ENCODE results near the gene EXOC6B.

GRCh38 chr2:72734432-72734831, 91.4 kb downstream of the EXOC6B start:
- TF ChIP-seq, protein P1, sequence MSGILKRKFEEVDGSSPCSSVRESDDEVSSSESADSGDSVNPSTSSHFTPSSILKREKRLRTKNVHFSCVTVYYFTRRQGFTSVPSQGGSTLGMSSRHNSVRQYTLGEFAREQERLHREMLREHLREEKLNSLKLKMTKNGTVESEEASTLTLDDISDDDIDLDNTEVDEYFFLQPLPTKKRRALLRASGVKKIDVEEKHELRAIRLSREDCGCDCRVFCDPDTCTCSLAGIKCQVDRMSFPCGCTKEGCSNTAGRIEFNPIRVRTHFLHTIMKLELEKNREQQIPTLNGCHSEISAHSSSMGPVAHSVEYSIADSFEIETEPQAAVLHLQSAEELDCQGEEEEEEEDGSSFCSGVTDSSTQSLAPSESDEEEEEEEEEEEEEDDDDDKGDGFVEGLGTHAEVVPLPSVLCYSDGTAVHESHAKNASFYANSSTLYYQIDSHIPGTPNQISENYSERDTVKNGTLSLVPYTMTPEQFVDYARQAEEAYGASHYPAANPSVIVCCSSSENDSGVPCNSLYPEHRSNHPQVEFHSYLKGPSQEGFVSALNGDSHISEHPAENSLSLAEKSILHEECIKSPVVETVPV (CRISPR knock-in tag; IDR thresholded peaks at IDR 0.05) = no peak
- TF ChIP-seq ESRRG (CRISPR knock-in tag; IDR thresholded peaks at IDR 0.05) (no peak), OSR1 (CRISPR knock-in tag; IDR thresholded peaks at IDR 0.05) (no peak), ZFP30 (CRISPR knock-in tag; IDR thresholded peaks at IDR 0.05) (no peak), GLIS3 (CRISPR knock-in tag; IDR thresholded peaks at IDR 0.05) (no peak), TCF4 (CRISPR knock-in tag; IDR thresholded peaks at IDR 0.05; ENCODE audit: borderline replicate concordance) (no peak), RARB (CRISPR knock-in tag; IDR thresholded peaks at IDR 0.05) (no peak), ARNTL (CRISPR knock-in tag; IDR thresholded peaks at IDR 0.05; ENCODE audit: borderline replicate concordance, low read depth) (no peak), ZFP3 (CRISPR knock-in tag; IDR thresholded peaks at IDR 0.05) (no peak)
- TF ChIP-seq, protein P2, sequence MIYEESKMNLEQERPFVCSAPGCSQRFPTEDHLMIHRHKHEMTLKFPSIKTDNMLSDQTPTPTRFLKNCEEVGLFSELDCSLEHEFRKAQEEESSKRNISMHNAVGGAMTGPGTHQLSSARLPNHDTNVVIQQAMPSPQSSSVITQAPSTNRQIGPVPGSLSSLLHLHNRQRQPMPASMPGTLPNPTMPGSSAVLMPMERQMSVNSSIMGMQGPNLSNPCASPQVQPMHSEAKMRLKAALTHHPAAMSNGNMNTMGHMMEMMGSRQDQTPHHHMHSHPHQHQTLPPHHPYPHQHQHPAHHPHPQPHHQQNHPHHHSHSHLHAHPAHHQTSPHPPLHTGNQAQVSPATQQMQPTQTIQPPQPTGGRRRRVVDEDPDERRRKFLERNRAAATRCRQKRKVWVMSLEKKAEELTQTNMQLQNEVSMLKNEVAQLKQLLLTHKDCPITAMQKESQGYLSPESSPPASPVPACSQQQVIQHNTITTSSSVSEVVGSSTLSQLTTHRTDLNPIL (CRISPR knock-in tag; IDR thresholded peaks at IDR 0.05; ENCODE audit: low read depth) = no peak

Measured in SK-N-SH treated with all-trans-retinoic acid at 6 μM for 48 hours (cell line).